Measurements from ENCODE around the gene DGKD. TPM values are rescaled to one million over a fixed set of nuclear protein-coding genes. Genes with fewer than 3 reads are reported as not detected.

The DGKD gene
- total RNA-seq, 1 donor from 2014 or later: 188 TPM

DNA sequence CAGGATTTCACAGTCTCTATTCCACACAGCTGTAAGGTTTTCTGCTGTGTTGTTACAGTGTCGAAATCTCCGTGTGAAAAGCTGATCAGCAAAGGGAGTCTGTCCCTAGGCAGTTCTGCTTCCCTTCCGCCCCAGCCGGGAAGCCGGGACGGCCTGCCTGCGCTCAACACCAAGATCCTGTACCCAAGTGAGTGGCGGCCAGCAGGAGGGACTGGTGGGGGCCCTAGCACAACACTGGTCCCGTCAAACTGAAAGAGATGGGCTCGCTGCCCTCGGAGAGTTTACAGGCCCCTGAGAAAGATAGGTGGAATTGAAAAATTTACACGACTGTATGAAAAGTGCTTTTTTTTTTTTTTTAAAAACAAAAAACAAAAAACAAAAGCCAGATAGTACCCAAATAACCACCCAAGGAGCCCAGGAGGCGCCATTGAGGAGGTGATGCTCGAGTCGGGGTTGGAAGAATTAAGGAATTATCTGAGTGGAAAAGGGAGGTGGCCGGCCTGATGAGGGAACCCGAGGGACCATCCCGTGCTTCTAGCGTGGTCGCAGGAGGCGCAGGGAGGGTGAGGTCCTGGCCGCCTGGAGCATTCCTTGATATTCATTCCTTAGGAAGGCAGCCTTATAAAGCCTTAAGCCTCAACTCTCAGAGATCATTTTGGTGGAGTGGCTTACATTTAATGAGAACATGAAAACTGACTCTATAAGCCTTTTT lies 96.7 kb downstream of the DGKD start:
- Mint-ChIP-seq H3K9me3 (no peaks in the 10 kb centered on the region), H3K27me3 (no peaks in the 10 kb centered on the region), H3K4me1 (no peaks in the 10 kb centered on the region), H3K27ac (no peak overlapping the region), H3K36me3 (ENCODE audit: low read depth) (peaks cover 93% of the 10 kb centered on the region), H3K4me3 (no peak overlapping the region)
- intact Hi-C loops (cut with micrococcal nuclease): no loop called here
- CTCF ChIA-PET: no interaction called here
- DNase-seq (no peak), ATAC-seq (ENCODE audit: low read depth) (no peak)
- POLR2A ChIA-PET: no interaction called here
- TF ChIP-seq CTCF (IDR thresholded peaks at IDR 0.05): no peak

DNA sequence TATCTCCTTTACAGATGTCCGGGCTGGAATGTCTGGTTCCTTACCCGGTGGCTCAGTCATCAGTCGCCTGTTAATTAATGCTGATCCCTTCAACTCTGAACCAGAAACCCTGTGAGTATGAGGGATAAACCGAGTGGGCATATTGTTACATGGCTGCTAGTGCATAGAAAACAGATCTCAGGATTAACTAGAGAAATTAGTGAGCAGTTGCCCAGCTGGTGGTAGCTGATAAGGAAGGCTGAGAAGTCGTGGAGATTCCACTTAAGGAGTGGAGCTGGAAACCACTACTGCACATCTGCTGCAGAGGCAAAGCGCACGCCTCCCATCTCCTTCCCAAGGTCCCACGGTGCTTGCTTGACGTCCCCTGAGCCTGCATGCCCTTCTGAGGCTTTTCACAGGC lies 97.7 kb downstream of the DGKD start:
- Mint-ChIP-seq H3K27me3 (no peaks in the 10 kb centered on the region), H3K9me3 (no peaks in the 10 kb centered on the region), H3K4me1 (no peaks in the 10 kb centered on the region), H3K27ac (no peak overlapping the region), H3K36me3 (ENCODE audit: low read depth) (peaks cover 95% of the 10 kb centered on the region), H3K4me3 (no peak overlapping the region)
- POLR2A ChIA-PET: no interaction called here
- no peak for TF ChIP-seq CTCF (IDR thresholded peaks at IDR 0.05)
- intact Hi-C loops (cut with micrococcal nuclease): no loop called here
- DNase-seq: no peak
- CTCF ChIA-PET: no interaction called here
- no peak for ATAC-seq (ENCODE audit: low read depth)

DNA sequence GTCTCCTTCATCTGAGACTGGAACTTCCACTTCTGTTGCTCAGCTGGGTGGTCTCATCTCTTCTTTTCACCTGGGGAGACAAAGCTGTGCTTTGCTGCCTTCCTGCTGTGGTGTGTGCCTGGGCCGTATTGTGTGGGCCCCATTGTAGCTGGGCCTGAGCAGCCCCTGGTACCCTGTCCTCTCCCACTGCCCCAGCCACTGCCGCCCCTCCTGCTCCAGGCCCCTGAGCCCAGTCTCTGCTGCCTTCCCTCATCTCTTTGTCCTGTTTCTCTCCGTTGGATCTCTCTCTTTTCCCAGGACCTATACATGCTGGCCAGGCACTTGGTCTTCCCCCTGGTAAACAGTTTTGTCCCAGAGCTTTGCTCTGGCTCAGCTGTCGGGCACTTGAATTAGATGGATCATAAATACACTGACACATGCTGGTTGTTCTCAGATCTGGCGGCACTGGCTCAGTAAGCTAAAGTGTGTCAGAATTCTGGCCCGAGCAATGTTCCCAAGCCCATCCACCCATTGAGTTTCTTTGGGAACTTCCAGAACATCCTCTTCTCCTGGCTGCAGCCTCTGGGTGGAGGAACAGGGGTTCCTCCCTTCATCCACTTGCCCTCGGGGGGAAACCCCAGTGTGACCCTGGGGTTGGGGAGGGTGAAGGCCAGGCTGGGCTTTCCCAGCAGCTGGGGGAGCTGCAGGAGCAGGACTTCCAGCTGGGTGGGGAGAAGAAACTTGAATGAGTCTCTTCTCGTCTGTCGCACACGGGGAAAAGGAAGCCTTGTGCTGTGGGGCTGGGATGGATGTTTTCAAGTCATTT lies 99.0 kb downstream of the DGKD start:
- intact Hi-C loops (cut with micrococcal nuclease): no loop called here
- Mint-ChIP-seq H3K4me3 (no peak overlapping the region), H3K27me3 (no peaks in the 10 kb centered on the region), H3K9me3 (no peaks in the 10 kb centered on the region), H3K27ac (no peak overlapping the region), H3K4me1 (no peaks in the 10 kb centered on the region), H3K36me3 (ENCODE audit: low read depth) (peaks cover 97% of the 10 kb centered on the region)
- TF ChIP-seq CTCF (IDR thresholded peaks at IDR 0.05): no peak
- ChIA-PET POLR2A (no interaction called here), CTCF (interaction anchor here (0.8 to 2.3 kb wide), 2 partner anchors 10 to 49 kb away, joined by 4 to 7 read pairs; no protein-coding TSS in a partner anchor)
- DNase-seq: no peak
- ATAC-seq (ENCODE audit: low read depth): no peak

DNA sequence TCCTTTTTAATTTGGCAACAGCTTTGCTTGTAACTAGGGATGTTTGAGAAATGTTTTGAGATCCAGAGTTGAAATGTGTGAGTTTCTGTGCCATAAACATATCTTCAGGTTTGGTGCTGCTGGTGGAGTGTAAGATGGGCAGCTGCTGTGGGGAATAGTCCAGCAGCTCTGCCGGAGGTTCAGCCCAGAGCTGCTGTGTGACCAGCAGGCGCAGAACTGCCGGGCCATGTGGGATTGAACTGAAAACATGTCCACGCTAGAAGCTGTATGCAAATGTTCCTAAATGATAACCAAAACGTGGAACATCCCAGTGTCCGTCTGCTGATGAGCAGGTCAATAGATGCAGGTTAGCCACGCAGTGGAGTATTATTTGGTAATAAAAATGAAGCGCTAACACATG lies 99.6 kb downstream of the DGKD start:
- DNase-seq: no peak
- no peak for TF ChIP-seq CTCF (IDR thresholded peaks at IDR 0.05)
- Mint-ChIP-seq H3K9me3 (no peaks in the 10 kb centered on the region), H3K27ac (no peak overlapping the region), H3K27me3 (no peaks in the 10 kb centered on the region), H3K36me3 (ENCODE audit: low read depth) (peaks cover 96% of the 10 kb centered on the region), H3K4me1 (no peaks in the 10 kb centered on the region), H3K4me3 (no peak overlapping the region)
- ChIA-PET CTCF (interaction anchor here (0.8 to 2.3 kb wide), 2 partner anchors 11 to 50 kb away, joined by 4 to 7 read pairs; no protein-coding TSS in a partner anchor), POLR2A (no interaction called here)
- no peak for ATAC-seq (ENCODE audit: low read depth)
- intact Hi-C loops (cut with micrococcal nuclease): no loop called here

- ChIA-PET POLR2A (no interaction called here), CTCF (no interaction called here)
- Mint-ChIP-seq H3K36me3 (ENCODE audit: low read depth) (peaks cover 96% of the 10 kb centered on the region), H3K9me3 (no peaks in the 10 kb centered on the region), H3K4me3 (no peak overlapping the region), H3K4me1 (no peaks in the 10 kb centered on the region), H3K27me3 (no peaks in the 10 kb centered on the region), H3K27ac (no peak overlapping the region)
- ATAC-seq (ENCODE audit: low read depth) (no peak), DNase-seq (no peak)
- intact Hi-C loops (cut with micrococcal nuclease): no loop called here
- no peak for TF ChIP-seq CTCF (IDR thresholded peaks at IDR 0.05)
Measured at GRCh38 chr2:233455006-233455405, 100.7 kb downstream of the DGKD start.
